Stimulated activated CD4-positive, alpha-beta T cell treated with anti-CD3 and anti-CD28 coated beads, Interleukin-4, amount 100 ng/mL, for 4 hours (primary cell): ENCODE data around the gene ARL2BP.

Experiments used
- DNase-seq, 2 experiments: peaks; one replicate each; pipeline ENCODE4 v3.0.0-alpha.2; 2020

Gene ARL2BP

GRCh38 chr16:57283214-57283958, 38.3 kb downstream of the ARL2BP start:
- no peak for DNase-seq

GRCh38 chr16:57283959-57284208, 38.8 kb downstream of the ARL2BP start:
- no peak for DNase-seq

GRCh38 chr16:57284209-57284951, 39.3 kb downstream of the ARL2BP start, which contains the start of gene PLLP:
Gene PLLP, minus strand, starts transcription at chr16:57284672. Its CDS starts 132 bp downstream, at chr16:57284540.
- DNase-seq = peak; percentile 29 to 56

GRCh38 chr16:57284952-57285363, 39.9 kb downstream of the ARL2BP start:
- no peak for DNase-seq

- no peak for DNase-seq
Measured at GRCh38 chr16:57285379-57285778, 40.3 kb downstream of the ARL2BP start.

GRCh38 chr16:57289391-57290257, 44.6 kb downstream of the ARL2BP start:
- no peak for DNase-seq

- DNase-seq = peak in 1 of 2 experiments; percentile 28
Measured at GRCh38 chr16:57297856-57298255, 52.8 kb downstream of the ARL2BP start.

- peak in 1 of 2 experiments; percentile 27 for DNase-seq
Measured at GRCh38 chr16:57299009-57299718, 54.1 kb downstream of the ARL2BP start.

- DNase-seq = peak; percentile 77 to 80
Measured at GRCh38 chr16:57299719-57300386, 54.8 kb downstream of the ARL2BP start.

- DNase-seq = peak; percentile 92 to 98
Measured at GRCh38 chr16:57300387-57301125, 55.5 kb downstream of the ARL2BP start.

GRCh38 chr16:57301126-57301817, 56.2 kb downstream of the ARL2BP start:
- no peak for DNase-seq
